H9 (cell line): ENCODE measurements around the gene ZP3. TPM values are rescaled to one million over a fixed set of nuclear protein-coding genes. Genes with fewer than 3 reads are reported as not detected.
"Not testable (repeated sequence)": the region's sequence is repeated elsewhere in the genome, so short reads cannot be mapped to it uniquely, and the experiment has no call there.

Experiments
- DNase-seq: peaks from one replicate; pipeline ENCODE4 v3.0.0-alpha.2; 2017
- H2AFZ ChIP-seq: one replicate; pipeline ENCODE4 v1.6.1; 2013; ENCODE audit warnings: mild to moderate bottlenecking, low read length, control low read depth, moderate library complexity
- H2AK5ac ChIP-seq: 2 replicates; pipeline ENCODE4 v1.6.1; 2013; ENCODE audit warnings: low read length, control low read depth, mixed read lengths; ENCODE audit not compliant: insufficient read length
- H2BK120ac ChIP-seq: one replicate; pipeline ENCODE4 v1.6.1; 2013; ENCODE audit warnings: low read depth, mild to moderate bottlenecking, low read length, control low read depth, inconsistent platforms; ENCODE audit not compliant: poor library complexity, severe bottlenecking
- H2BK12ac ChIP-seq: 2 replicates; pipeline ENCODE4 v1.6.1; 2013; ENCODE audit warnings: low read length, control low read depth, mixed read lengths, low read depth; ENCODE audit not compliant: insufficient read length
- H2BK15ac ChIP-seq: 2 replicates; pipeline ENCODE4 v1.6.1; 2013; ENCODE audit warnings: low read depth, low read length, control low read depth
- H2BK20ac ChIP-seq: one replicate; pipeline ENCODE4 v1.6.1; 2013; ENCODE audit warnings: low read depth, mild to moderate bottlenecking, low read length, control low read depth, inconsistent platforms; ENCODE audit not compliant: poor library complexity, severe bottlenecking
- H2BK5ac ChIP-seq: 2 replicates; pipeline ENCODE4 v1.6.1; 2013; ENCODE audit warnings: low read length, control low read depth, mixed read lengths; ENCODE audit not compliant: insufficient read length
- H3K14ac ChIP-seq: 2 replicates; pipeline ENCODE4 v1.6.1; 2013; ENCODE audit warnings: low read length, control low read depth; ENCODE audit not compliant: insufficient read depth
- H3K18ac ChIP-seq: 2 replicates; pipeline ENCODE4 v1.6.1; 2013; ENCODE audit warnings: low read depth, mild to moderate bottlenecking, mixed read lengths, low read length, control low read depth; ENCODE audit not compliant: insufficient read length
- H3K23ac ChIP-seq: 2 replicates; pipeline ENCODE4 v1.6.1; 2013; ENCODE audit warnings: low read length, control low read depth, mixed read lengths, low read depth; ENCODE audit not compliant: insufficient read length
- H3K23me2 ChIP-seq: 2 replicates; pipeline ENCODE4 v1.6.1; 2013; ENCODE audit warnings: low read depth, mild to moderate bottlenecking, mixed read lengths, low read length, control low read depth; ENCODE audit not compliant: insufficient read length, poor library complexity, severe bottlenecking
- H3K27ac ChIP-seq: 2 replicates; pipeline ENCODE4 v1.5.1; 2013; ENCODE audit warnings: low read length, control low read depth, mixed read lengths, low read depth; ENCODE audit not compliant: insufficient read length
- H3K27me3 ChIP-seq: 2 replicates; pipeline ENCODE4 v1.6.1; 2013; ENCODE audit warnings: low read length, control low read depth, inconsistent platforms; ENCODE audit not compliant: insufficient read depth
- H3K4ac ChIP-seq: 2 replicates; pipeline ENCODE4 v1.6.1; 2013; ENCODE audit warnings: low read depth, mild to moderate bottlenecking, control low read depth, inconsistent platforms, low read length, moderate library complexity
- H3K4me1 ChIP-seq: 2 replicates; pipeline ENCODE4 v1.6.1; 2013; ENCODE audit warnings: low read length, control low read depth, inconsistent platforms; ENCODE audit not compliant: insufficient read depth
- H3K4me2 ChIP-seq: 2 replicates; pipeline ENCODE4 v1.6.1; 2013; ENCODE audit warnings: low read length, control low read depth, mixed read lengths; ENCODE audit not compliant: insufficient read length, insufficient read depth
- H3K56ac ChIP-seq: 2 replicates; pipeline ENCODE4 v1.6.1; 2013; ENCODE audit warnings: low read depth, mild to moderate bottlenecking, mixed read lengths, low read length, control low read depth; ENCODE audit not compliant: insufficient read length
- H3K79me1 ChIP-seq: 2 replicates; pipeline ENCODE4 v1.6.1; 2013; ENCODE audit warnings: low read depth, mild to moderate bottlenecking, moderate library complexity, low read length, control low read depth, inconsistent platforms; ENCODE audit not compliant: insufficient read depth, poor library complexity, severe bottlenecking
- H3K79me2 ChIP-seq: 2 replicates; pipeline ENCODE4 v1.6.1; 2013; ENCODE audit warnings: low read length, control low read depth, inconsistent platforms; ENCODE audit not compliant: insufficient read depth
- H3K9ac ChIP-seq: 2 replicates; pipeline ENCODE4 v1.6.1; 2013; ENCODE audit warnings: low read length, control low read depth, mixed read lengths; ENCODE audit not compliant: insufficient read length; ENCODE audit errors: extremely low read depth
- H3K9me3 ChIP-seq: one replicate; pipeline ENCODE4 v1.6.1; 2013; ENCODE audit warnings: low read depth, low read length, inconsistent platforms; ENCODE audit not compliant: control insufficient read depth
- H3T11ph ChIP-seq: one replicate; pipeline ENCODE4 v1.6.1; 2013; ENCODE audit warnings: mild to moderate bottlenecking, low read length, control low read depth, inconsistent platforms
- H4K20me1 ChIP-seq: one replicate; pipeline ENCODE4 v1.6.1; 2013; ENCODE audit not compliant: control insufficient read depth, insufficient read length, insufficient read depth
- H4K5ac ChIP-seq: 2 replicates; pipeline ENCODE4 v1.6.1; 2013; ENCODE audit warnings: low read depth, mild to moderate bottlenecking, mixed read lengths, low read length, control low read depth; ENCODE audit not compliant: insufficient read length
- H4K8ac ChIP-seq: replicated peaks from 2 replicates; pipeline ENCODE4 v1.6.1; 2013; ENCODE audit warnings: low read length, control low read depth, mixed read lengths, low read depth; ENCODE audit not compliant: insufficient read length
- H4K91ac ChIP-seq: 2 replicates; pipeline ENCODE4 v1.6.1; 2013; ENCODE audit warnings: low read depth, mild to moderate bottlenecking, moderate library complexity, mixed read lengths, low read length, control low read depth; ENCODE audit not compliant: insufficient read length
- H3K27ac Mint-ChIP-seq, 3 experiments: 2 replicates in 2 of 3; 3 replicates in 1 of 3; pipeline ENCODE4 v1.8.0; 2020 to 2021; ENCODE audit warnings: mixed read lengths in 3 of 3, mild to moderate bottlenecking in 1 of 3, moderate library complexity in 1 of 3
- H3K27me3 Mint-ChIP-seq: 2 replicates; pipeline ENCODE4 v1.8.0; 2021; ENCODE audit warnings: low read depth, mild to moderate bottlenecking, moderate library complexity, mixed read lengths
- H3K36me3 Mint-ChIP-seq, 3 experiments: 2 replicates in 2 of 3; 3 replicates in 1 of 3; pipeline ENCODE4 v1.8.0; 2020 to 2021; ENCODE audit warnings: low read depth in 3 of 3, mixed read lengths in 3 of 3; ENCODE audit not compliant: insufficient read depth in 1 of 3
- H3K4me1 Mint-ChIP-seq, 2 experiments: 2 replicates each; pipeline ENCODE4 v1.8.0; 2020; ENCODE audit warnings: mixed read lengths in 2 of 2
- H3K4me3 Mint-ChIP-seq, 2 experiments: 2 replicates in 1 of 2; 3 replicates in 1 of 2; pipeline ENCODE4 v1.8.0; 2020 to 2021; ENCODE audit warnings: mild to moderate bottlenecking in 2 of 2, mixed read lengths in 2 of 2, moderate library complexity in 1 of 2
- H3K9me3 Mint-ChIP-seq, 2 experiments: 2 replicates in 1 of 2; 3 replicates in 1 of 2; pipeline ENCODE4 v1.8.0; 2020; ENCODE audit warnings: mild to moderate bottlenecking in 2 of 2, mixed read lengths in 2 of 2, moderate library complexity in 1 of 2
- CTCF ChIP-seq: fragments of 200-600 bp; sonication (generic); conservative IDR thresholded peaks from 3 replicates; pipeline ENCODE4 v1.8.0; 2021; ENCODE audit warnings: antibody characterized with exemption, mild to moderate bottlenecking
- WGBS: extraction: QIAGEN DNeasy Blood & Tissue Kit; methylation state at CpG from one replicate; pipeline ENCODE4 v1.1.7; 2013; ENCODE audit warnings: missing lambda C conversion rate, low lambda C conversion rate, mixed read lengths; ENCODE audit not compliant: insufficient read length; ENCODE audit errors: extremely low coverage; 5-methylcytosine and 5-hydroxymethylcytosine counted together
- total RNA-seq: library from RNA; stranded (reverse); gene quantifications from 2 replicates; pipeline ENCODE4 v1.2.1, GENCODE V29; 2021

ZP3 gene
- total RNA-seq, 1 experiment from 2014 or later = 1.3 TPM

DNA sequence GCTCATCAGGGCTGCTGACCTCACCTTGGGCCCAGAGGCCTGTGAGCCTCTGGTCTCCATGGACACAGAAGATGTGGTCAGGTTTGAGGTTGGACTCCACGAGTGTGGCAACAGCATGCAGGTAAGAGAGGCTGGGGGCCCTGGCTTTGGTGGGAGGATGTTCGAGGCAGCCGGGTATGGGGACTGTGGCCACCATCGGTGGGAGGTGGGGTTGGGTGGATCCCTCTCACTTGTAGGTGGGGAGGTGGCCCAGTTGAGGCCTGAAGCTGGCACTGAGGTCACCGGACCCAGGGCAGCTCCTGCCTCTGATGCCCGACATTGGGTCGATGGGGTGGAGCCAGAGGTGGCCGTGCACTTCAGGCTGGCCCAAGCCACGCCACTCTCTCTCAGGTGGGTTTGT, 406 bp downstream of the ZP3 start:
- Mint-ChIP-seq H3K4me3 (peak overlapping the region in 1 of 2 experiments; percentile 36; a peak in 1 of 5 replicates), H3K36me3 (no peaks in the 10 kb centered on the region), H3K9me3 (no peaks in the 10 kb centered on the region), H3K27ac (peak overlapping the region in 1 of 3 experiments; percentile 85; a peak in 3 of 7 replicates), H3K27me3 (peaks cover 2% of the 10 kb centered on the region), H3K4me1 (peaks cover 22 to 29% of the 10 kb centered on the region in 2 experiments)
- Histone ChIP-seq H3K4ac (no peak overlapping the region), H3K14ac (no peak overlapping the region; the same call in 1 of the 2 replicates), H3K4me2 (no peak overlapping the region), H3K23me2 (no peaks in the 10 kb centered on the region), H2BK15ac (no peak overlapping the region), H4K91ac (peak overlapping the region; percentile 88), H2AFZ (no peak overlapping the region), H2AK5ac (no peak overlapping the region), H3K27ac (no peak overlapping the region), H2BK20ac (no peak overlapping the region), H3K56ac (no peak overlapping the region), H2BK120ac (no peak overlapping the region), H2BK5ac (no peak overlapping the region), H3K27me3 (no peaks in the 10 kb centered on the region), H4K20me1 (no peaks in the 10 kb centered on the region), H4K8ac (no peak overlapping the region), H3K18ac (no peak overlapping the region), H3K9ac (no peak overlapping the region), H4K5ac (no peak overlapping the region), H3K79me2 (no peaks in the 10 kb centered on the region), H2BK12ac (no peak overlapping the region), H3K79me1 (no peaks in the 10 kb centered on the region), H3K23ac (no peak overlapping the region), H3T11ph (no peak overlapping the region), H3K9me3 (no peaks in the 10 kb centered on the region), H3K4me1 (peaks cover 5% of the 10 kb centered on the region; the same call in 1 of the 2 replicates)
- TF ChIP-seq CTCF = no peak
- WGBS = no CpG with 5 or more reads among the region's 9 CpGs
- DNase-seq = no peak

GRCh38 chr7:76425558-76425957, 808 bp downstream of the ZP3 start:
- not testable (repeated sequence) for H4K8ac ChIP-seq, H3K4me3 Mint-ChIP-seq, H3K36me3 Mint-ChIP-seq, H3K23me2 ChIP-seq, H2BK20ac ChIP-seq, H3K79me2 ChIP-seq, H4K5ac ChIP-seq, H3T11ph ChIP-seq, H3K9ac ChIP-seq, H3K56ac ChIP-seq, H2BK120ac ChIP-seq, H3K27ac ChIP-seq, H3K27ac Mint-ChIP-seq, H2AK5ac ChIP-seq, H3K14ac ChIP-seq, H4K91ac ChIP-seq, H2AFZ ChIP-seq, H2BK15ac ChIP-seq, H3K79me1 ChIP-seq, H2BK5ac ChIP-seq, H3K27me3 Mint-ChIP-seq, H3K9me3 ChIP-seq, H3K23ac ChIP-seq, H3K9me3 Mint-ChIP-seq, DNase-seq, H3K18ac ChIP-seq, H4K20me1 ChIP-seq, H3K4me1 ChIP-seq, H3K4ac ChIP-seq, H3K27me3 ChIP-seq, H2BK12ac ChIP-seq, H3K4me2 ChIP-seq
- WGBS = no CpG with 5 or more reads among the region's 4 CpGs
- H3K4me1 Mint-ChIP-seq = peaks cover 22 to 29% of the 10 kb centered on the region in 2 experiments
